HTR-8/SVneo (cell line): ENCODE measurements around the gene RBBP7.
A peak's percentile ranks its signal among the peaks of the same experiment; 100 is the strongest.

ENCODE experiments used
- DNase-seq: peaks from one replicate; pipeline ENCODE4 v3.0.0; 2011; ENCODE audit warnings: low spot score, mixed read lengths; ENCODE audit not compliant: insufficient read length
- FAIRE-seq: peaks from 2 replicates; lab custom pipeline; 2011; peaks lifted over from hg19 to GRCh38; lab: Jason Lieb, UNC

Gene RBBP7

DNA sequence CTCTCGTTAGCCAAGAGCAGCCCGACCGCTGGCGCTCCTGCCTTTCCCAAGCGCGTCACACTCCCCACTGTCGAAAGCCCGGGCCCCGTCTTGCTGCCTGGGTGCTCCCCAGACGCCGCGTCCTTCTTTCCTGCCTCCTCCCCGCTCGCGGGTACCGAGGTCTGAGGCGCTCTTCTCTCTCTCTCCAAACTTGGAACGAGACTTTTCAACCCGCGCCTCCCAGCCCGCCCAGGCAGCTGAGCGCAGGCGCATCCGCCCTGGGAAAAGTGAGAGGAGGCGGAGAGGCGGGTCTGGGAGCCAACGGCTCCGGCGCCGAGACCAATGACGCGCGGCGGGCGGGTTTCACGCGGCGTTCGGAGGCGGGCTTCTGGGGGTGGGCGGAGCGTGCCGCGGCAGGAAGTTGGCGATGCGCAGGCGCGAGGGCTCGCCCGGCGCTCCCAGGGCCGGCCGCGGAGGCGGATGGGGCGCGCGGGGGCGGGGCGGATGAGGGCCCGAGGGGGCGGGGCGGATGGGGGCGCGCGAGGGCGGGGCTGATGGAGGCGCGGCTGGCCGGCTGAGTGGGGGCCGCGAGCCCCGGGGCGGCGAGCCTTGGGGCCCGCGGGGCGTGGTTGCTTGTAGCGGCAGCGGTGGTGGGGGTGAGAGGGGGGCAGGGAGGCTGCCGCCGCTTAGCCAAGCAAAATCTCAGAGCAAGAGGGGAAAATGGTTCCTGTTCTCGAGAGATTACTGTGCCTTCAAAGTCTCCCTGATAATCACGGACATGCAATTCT is at the start of gene RBBP7:
TSS of gene RBBP7 (minus strand) at position 268 of the 767 bp plus-strand sequence. CDS start 309 bp downstream, outside the sequence.
- DNase-seq (peak; percentile 93), FAIRE-seq (peak; percentile 94)

- DNase-seq (no peak), FAIRE-seq (no peak)
Measured at GRCh38 chrX:16918979-16919378, 48.8 kb upstream of the RBBP7 start.

GRCh38 chrX:16917120-16917519 is 47.0 kb upstream of the RBBP7 start:
- DNase-seq = no peak
- no peak for FAIRE-seq

DNA sequence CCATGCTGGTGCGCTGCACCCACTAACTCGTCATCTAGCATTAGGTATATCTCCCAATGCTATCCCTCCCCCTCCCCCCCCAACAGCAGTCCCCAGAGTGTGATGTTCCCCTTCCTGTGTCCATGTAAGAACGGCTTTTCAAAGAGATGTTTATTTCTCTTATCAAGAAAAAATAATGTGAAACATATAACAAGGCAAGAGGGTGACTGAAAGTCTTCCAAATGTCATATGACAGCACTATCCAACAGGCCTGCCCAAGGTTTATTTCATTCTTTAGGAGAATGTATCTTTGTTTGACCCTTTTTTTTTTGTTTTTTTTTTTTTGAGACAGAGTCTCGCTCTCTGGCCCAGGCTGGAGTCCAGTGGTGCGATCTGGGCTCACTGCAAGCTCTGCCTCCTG is 46.4 kb upstream of the RBBP7 start:
- DNase-seq = no peak
- no peak for FAIRE-seq

DNA sequence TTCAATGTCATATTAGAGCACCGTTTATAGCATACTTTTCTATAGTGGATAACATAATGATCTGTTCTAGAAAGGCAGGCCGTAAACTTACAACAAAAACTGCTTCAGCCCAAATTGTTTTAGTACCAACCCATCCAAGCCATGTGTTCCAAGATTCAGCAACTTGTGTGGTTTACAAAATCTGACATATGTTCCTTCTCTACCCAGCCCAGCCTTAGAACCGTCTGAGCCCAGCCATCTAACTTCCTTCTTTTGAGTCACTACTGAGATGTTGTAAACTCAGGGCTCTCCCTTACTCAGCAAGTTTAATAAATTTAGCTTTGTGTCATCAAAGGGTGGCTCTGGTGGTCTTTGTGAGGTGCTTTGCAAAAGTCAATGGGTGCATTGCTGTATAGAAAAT is 43.9 kb upstream of the RBBP7 start:
- DNase-seq = no peak
- no peak for FAIRE-seq

- DNase-seq (no peak), FAIRE-seq (no peak)
Measured at GRCh38 chrX:16910376-16910775, 40.2 kb upstream of the RBBP7 start.

DNA sequence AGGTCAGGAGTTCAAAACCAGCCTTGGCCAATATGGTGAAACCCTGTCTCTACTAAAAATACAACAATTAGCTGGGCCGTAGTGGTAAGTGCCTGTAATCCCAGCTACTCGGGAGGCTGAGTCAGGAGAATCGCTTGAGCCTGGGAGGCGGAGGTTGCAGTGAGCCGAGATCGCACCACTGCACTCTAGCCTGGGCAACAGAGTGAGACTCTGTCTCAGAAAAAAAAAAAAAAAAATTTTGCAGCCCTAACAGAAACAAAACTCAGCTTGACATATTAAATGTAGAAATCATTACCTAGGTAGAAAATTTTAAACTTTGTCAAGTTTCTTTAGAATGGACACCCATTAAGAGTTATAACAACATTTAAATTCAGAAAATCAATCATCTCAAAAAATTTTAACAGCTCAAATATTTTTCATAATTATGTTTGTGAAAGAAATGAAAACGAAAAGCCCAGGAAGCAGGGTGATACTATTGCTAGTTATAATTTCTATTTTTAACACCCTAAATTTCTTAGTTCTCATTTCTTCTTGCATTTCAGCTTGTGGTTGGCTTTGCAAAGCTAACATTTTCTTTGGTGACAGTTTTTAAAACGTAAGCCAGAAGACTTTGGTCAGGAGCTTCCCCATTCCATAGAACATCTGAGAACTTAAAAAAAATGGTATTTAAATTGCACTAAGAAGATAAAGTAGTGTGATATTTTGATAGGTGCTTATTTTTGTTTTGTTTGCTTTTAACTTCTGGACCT is 33.3 kb upstream of the RBBP7 start:
- FAIRE-seq (no peak), DNase-seq (no peak)

DNA sequence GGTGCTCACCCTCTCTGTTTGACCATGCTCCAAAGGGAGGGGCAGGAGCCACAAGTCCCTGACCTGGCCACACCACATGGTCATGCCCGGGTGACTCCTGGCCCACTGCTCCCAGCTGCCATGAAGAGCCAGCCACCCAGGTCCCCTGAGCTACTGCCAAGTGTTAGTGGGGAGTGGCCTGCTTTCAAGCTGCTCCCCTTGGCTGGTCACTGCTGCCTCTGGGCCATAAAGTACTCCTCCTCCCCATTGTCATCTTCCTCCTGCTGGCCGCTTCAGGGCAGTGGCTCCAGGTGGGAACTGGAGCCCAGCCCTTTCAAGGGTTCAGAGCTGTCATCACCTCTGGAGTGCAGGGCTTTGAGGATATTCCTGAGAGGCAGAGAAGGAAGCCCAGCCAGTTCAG is 27.3 kb upstream of the RBBP7 start:
- DNase-seq = no peak
- FAIRE-seq = no peak

DNA sequence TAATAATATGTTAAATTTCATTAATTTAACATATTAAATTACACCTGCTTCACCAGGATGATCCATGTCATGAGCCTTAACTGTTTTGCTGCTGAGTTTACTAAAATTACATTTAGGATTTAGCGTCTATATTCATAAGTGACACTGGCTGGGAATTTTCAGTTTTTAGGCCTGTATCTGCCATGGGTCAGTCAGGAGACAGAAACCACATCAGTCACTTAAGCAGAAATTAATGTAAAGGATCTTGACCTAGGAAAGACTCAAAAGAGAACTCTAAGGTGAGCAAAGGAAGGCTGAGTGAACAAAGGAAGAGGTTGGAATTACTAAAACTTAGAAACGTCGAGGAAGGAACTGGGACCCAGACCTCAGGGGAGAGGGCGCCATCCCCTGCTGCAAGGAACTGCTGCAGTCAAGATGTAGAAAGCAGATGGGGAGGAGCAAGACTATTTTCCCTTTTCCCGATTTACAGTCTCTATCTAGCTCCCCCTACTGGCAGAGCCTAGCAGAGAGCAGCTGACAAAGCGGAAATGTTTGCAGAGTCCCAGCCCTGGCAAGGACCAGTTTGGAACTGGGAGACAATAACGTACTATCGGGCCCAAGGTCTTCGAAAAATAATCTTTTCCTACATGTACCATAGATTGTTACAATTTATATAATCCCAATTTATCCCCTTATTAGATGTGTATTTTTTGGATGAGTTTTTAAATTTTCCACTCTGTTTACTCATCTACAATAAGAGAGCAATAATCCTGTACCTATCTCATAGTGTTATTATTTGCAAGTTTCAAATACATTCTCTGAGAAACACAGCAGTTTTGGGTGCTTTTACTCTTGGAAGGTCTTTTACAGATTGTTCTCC is 22.6 kb upstream of the RBBP7 start:
- peak; percentile 79 for FAIRE-seq
- peak; percentile 88 for DNase-seq

DNA sequence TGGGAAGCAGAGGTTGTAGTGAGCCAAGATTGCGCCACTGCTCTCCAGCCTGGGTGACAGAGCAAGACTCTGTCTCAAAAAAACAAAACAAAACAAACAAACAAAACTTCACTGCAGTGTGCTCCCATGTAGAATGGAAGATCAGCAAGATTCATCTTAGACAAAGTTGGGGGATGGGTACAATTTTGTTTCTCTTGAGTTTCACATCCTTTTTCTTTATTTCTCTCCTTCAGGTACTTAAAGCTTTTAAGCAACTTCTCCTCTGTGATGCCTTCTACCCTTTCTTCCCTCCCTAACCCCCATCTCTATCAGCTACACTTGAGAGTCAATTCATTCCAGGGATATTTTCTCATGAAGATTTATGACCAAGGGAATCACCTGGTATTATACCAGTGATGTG is 15.5 kb upstream of the RBBP7 start:
- FAIRE-seq = no peak
- DNase-seq = no peak

DNA sequence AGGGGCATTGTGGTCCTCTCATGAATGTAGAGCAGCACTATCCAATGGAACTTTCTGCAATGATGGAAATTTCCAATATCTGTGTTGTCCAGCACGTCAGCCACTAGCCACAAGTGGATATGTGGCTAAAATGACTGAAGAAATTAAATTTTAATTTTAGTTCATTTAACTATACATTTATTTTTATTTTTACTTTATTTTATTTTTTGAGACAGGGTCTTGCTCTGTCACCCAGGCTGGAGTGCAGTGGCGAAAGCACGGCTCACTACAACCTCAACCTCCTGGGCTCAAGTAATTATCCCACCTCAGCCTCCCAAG is 13.3 kb upstream of the RBBP7 start:
- no peak for FAIRE-seq

GRCh38 chrX:16882702-16883486 is 12.7 kb upstream of the RBBP7 start:
- DNase-seq = peak; percentile 78
- FAIRE-seq = no peak

More for the DNA sequence above, 13.3 kb upstream of the RBBP7 start:
- DNase-seq = no peak

GRCh38 chrX:16882169-16882568 is 12.0 kb upstream of the RBBP7 start:
- FAIRE-seq (no peak), DNase-seq (no peak)

DNA sequence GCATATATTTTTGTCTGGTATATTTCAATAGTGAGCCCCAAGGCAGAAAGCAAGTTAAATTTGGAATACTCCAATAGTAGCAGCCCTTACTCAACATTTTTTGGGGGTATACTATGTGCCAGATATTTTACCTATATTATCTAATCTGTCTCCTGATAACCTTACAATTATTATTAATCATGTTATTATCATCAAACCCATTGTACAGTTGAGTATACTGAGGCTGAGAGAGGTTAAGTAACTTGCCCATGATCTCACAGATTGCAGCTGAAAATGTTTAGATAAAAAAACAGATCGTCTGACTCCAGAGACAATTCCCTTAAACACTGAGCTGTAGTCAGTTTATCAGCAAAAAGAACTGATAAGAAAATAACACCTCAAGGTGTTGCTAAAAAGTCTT is 6.5 kb upstream of the RBBP7 start:
- DNase-seq (no peak), FAIRE-seq (no peak)

DNA sequence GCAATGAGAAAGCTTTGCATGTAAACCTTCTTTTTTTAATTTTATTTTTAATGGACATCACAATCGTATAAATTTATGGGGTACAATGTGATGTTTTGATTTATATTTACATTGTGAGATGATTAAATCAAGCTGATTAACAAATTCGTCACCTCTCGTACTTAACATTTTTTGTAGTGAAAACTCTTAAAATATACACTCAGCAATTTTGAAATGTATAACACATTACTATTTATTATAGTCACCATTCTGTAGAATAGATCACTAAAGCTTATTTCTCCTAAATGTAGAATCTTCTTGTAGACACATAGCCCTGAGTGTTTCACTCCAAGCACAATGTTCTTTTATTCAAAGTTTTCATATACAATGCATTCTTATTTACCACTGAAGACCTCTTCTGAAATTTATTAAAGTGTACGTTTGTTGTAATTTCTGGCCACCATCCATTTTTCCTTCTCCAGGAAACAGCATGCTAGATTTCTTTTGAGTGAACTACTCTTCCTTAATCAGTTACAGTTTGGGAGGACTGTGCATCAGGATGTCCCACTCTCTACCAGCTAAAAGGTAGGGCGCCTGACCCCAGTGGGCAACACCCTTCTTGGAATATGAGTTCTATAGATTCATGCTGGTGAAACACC is 4.4 kb upstream of the RBBP7 start:
- FAIRE-seq = no peak
- DNase-seq = no peak

DNA sequence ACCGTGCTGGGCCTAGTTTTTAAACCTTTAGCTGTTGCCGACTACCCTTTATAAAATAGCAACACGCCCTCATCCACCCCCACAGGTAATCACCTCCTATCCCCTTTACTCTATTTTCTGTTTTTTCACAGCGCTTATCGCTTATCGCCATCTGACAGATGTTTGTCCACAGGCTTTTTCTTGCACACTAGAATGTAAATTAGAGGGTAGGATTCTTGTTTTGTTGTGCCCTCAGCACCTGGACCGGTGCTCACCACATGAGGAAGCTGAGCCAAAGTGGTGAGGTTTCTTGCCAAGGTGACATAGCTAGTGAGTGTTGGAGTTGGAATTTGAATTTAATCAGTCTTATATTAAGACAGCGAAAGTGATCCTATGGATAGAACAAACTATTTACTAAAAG is 2.9 kb upstream of the RBBP7 start:
- DNase-seq = no peak
- no peak for FAIRE-seq

DNA sequence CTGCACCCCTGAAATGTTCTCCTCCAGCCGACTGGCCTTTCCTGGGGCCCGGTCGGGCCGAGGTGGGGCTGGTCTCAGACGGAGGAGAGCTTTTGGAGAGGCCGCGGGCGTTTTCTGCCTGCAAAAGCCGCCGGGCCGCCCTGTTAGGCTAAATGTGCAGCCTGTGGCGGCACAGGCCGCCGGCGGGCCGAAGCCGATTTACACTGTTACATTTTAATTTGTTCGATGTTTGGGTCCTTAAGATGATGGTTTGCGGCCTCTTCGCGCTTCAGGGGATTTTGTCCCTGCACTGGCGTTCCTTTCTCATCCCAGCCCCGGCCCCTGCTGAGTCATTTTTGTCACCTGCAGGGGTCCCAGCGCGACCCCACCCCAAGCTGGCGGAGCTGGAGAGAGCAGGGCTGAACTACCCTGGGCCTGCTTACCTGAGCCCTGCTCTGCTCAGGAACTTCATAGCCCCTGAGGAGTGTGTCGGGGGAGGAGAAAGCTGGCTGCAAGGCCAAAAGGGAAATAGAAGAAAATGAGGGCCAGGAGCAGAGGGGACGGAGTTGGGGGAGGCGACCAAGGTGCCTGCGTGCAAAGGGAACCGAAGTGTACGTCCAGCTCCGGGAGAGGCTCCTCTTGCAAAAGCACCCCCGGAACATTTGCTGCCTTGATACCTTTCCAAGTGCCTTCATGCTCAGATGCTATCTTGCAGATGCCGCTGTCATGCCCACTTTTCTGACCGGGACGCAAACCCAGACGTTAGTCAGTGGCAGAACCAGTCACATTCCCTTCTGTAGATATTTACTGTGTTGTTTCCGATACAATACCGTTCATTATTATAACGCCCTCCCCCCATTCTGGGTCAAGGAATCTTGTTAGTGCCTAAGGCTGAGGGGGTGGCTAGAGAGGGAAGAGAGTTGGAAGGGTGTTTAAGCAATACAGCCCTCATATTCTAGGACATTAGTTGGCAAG is 977 bp upstream of the RBBP7 start:
- no peak for DNase-seq
- no peak for FAIRE-seq

GRCh38 chrX:16869393-16870094 is 618 bp downstream of the RBBP7 start:
- DNase-seq = no peak
- no peak for FAIRE-seq
